ENCODE measurements around the gene PNPLA5. TPM values are rescaled to one million over a fixed set of nuclear protein-coding genes. Genes with fewer than 3 reads are reported as not detected.

PNPLA5 gene
- total and polyA plus RNA-seq, 9 of the 15 experiments (the other 6 are each of a cell fraction or from before 2014, with no cell fraction given), result not detected

DNA sequence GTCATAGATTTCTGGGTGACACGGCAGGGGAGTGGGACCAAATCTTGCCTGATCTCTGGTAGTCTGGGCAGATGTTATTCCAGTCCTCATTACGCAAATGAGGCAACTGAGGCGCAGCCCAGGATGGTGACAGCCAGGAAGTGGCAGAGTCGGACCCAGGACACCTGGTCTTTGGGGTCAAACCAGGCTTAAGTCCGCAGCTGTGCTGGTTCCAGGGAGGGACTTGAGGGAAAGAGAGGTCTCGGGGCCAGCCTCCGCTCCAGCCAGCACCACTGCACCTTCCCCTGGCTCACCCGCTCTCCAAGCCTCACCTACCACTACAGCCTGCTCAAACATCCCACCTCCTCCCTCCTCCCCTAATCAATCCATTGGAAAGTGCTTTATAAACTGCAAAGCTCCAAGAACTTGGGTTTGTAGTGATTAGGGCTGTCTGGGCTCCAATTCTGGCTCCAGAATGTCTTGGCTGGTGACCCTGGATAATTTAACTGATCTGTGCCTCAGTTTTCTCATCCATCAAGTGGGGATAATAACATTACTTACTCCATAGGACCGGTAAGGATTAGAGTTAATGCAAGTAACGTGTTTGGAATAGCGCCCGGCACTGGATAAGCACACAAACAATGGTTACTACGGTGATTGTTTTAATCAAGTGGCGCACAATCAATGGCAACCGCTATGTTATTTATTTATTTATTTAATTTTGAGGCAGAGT is 526 bp upstream of the PNPLA5 start:
- DNase-seq (ENCODE audit: extremely low read depth in 1 of 4, low spot score in 3 of 4) (no peak), ATAC-seq (no peak), FAIRE-seq (no peak)
- H3K36me3 ChIP-seq (ENCODE audit: control insufficient read depth, insufficient read depth, low read length), result no peaks in the 10 kb centered on the region
- ChIA-PET CTCF (ENCODE audit: low intra/inter-chr PET ratio) (interaction anchor here (0.7 kb wide), 1 partner anchor 734 kb away, joined by 3 read pairs; no protein-coding TSS in a partner anchor), POLR2A (interaction anchor here (1.2 kb wide), 1 partner anchor 11 kb away, joined by 3 read pairs; no protein-coding TSS in a partner anchor)
- H3K27me3 ChIP-seq (ENCODE audit: control insufficient read depth in 2 of 2, insufficient read depth in 2 of 2, low read length in 2 of 2), result peaks cover 0 to 16% of the 10 kb centered on the region in 2 experiments; a peak in 1 of 5 replicates
- WGBS (ENCODE audit: insufficient coverage, low coverage, missing lambda C conversion rate), result 17% methylated on average over 12 of the region's 15 CpGs
- H3K9ac ChIP-seq (ENCODE audit: insufficient read depth in 1 of 2, low read depth in 2 of 2, low read length in 2 of 2), result no peak overlapping the region
- in situ Hi-C loops (cut with MboI), result no loop called here
- H3K27ac ChIP-seq (ENCODE audit: extremely low read depth, low read depth, low read length), result no peak overlapping the region
- TF ChIP-seq ZNF551 (CRISPR knock-in tag; IDR thresholded peaks at IDR 0.05) (no peak), RBM25 (IDR thresholded peaks at IDR 0.05; ENCODE audit: low read depth, low read length, severe bottlenecking) (peak; percentile 8)
- peaks cover 0 to 15% of the 10 kb centered on the region in 2 experiments; a peak in 1 of 5 replicates for H3K4me1 ChIP-seq (replicated peaks in 1 of 2; ENCODE audit: control insufficient read depth in 2 of 2, insufficient read depth in 2 of 2, low read length in 2 of 2)
- no peaks in the 10 kb centered on the region for H3K9me1 ChIP-seq (ENCODE audit: control insufficient read depth, insufficient read depth, low read length)
- peaks cover 6% of the 10 kb centered on the region; the same call in 1 of the 2 replicates for H4K20me1 ChIP-seq (replicated peaks; ENCODE audit: control insufficient read depth, insufficient read depth, low read length)
- no peak overlapping the region for H3K4me2 ChIP-seq (ENCODE audit: insufficient read depth, low read length)
- H3K4me3 ChIP-seq, result no peak overlapping the region
- no peaks in the 10 kb centered on the region for H3K9me3 ChIP-seq (replicated peaks; ENCODE audit: control insufficient read depth, insufficient read depth, low read depth, low read length)
- no TSS peak for BruUV-seq (replicated peaks)
- H3K79me2 ChIP-seq (ENCODE audit: control insufficient read depth, insufficient read depth, low read length), result no peaks in the 10 kb centered on the region
- no peak overlapping the region for H2AFZ ChIP-seq (ENCODE audit: low read depth, low read length)
- intact Hi-C loops (cut with micrococcal nuclease), result no loop called here

DNA sequence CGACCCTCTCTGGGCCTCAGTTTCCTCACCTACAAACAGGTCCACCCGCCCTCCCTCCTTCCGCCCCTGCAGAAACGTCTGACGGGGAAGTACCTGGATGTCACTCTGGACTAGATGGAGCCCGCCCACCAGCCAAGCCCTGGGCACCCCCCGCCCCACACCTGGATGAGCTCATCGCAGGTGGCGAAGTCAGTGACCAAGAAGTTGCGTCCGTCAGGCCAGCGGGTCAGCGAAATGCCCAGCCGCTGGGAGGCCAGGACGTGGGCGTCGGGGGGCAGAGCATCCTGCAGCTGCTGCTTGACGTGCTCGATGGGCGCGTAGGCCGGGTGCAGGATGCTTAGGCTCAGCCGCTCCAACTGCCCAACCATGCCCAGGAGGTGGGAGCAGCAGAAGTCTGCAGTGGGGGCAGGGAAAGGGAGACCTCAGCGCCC is 897 bp downstream of the PNPLA5 start:
- POLR2A ChIA-PET, result no interaction called here
- Histone ChIP-seq H3K9ac (ENCODE audit: insufficient read depth in 1 of 2, low read depth in 2 of 2, low read length in 2 of 2) (no peak overlapping the region), H4K20me1 (replicated peaks; ENCODE audit: control insufficient read depth, insufficient read depth, low read length) (0 out of 2 replicates have a peak, but pooled peaks cover 6% of the 10 kb centered on the region), H3K27ac (ENCODE audit: extremely low read depth, low read depth, low read length) (no peak overlapping the region), H2AFZ (ENCODE audit: low read depth, low read length) (no peak overlapping the region), H3K4me1 (replicated peaks in 1 of 2; ENCODE audit: control insufficient read depth in 2 of 2, insufficient read depth in 2 of 2, low read length in 2 of 2) (peaks cover 0 to 15% of the 10 kb centered on the region in 2 experiments; a peak in 1 of 5 replicates), H3K9me3 (replicated peaks; ENCODE audit: control insufficient read depth, insufficient read depth, low read depth, low read length) (no peaks in the 10 kb centered on the region), H3K4me3 (no peak overlapping the region), H3K9me1 (ENCODE audit: control insufficient read depth, insufficient read depth, low read length) (no peaks in the 10 kb centered on the region), H3K36me3 (ENCODE audit: control insufficient read depth, insufficient read depth, low read length) (no peaks in the 10 kb centered on the region), H3K27me3 (ENCODE audit: control insufficient read depth in 2 of 2, insufficient read depth in 2 of 2, low read length in 2 of 2) (peaks cover 0 to 16% of the 10 kb centered on the region in 2 experiments; a peak in 1 of 5 replicates), H3K79me2 (ENCODE audit: control insufficient read depth, insufficient read depth, low read length) (no peaks in the 10 kb centered on the region), H3K4me2 (ENCODE audit: insufficient read depth, low read length) (no peak overlapping the region)
- no peak for DNase-seq (ENCODE audit: extremely low read depth in 1 of 4, low spot score in 3 of 4)
- FAIRE-seq, result no peak
- CTCF ChIA-PET (ENCODE audit: low intra/inter-chr PET ratio), result no interaction called here
- 4% methylated on average over 9 of the region's 24 CpGs for WGBS (ENCODE audit: insufficient coverage, low coverage, missing lambda C conversion rate)
- intact Hi-C loops (cut with micrococcal nuclease) (no loop called here), in situ Hi-C loops (cut with MboI) (no loop called here)
- BruUV-seq (replicated peaks), result no TSS peak
- no peak for TF ChIP-seq U2AF2 (optimal IDR thresholded peaks at IDR 0.05; ENCODE audit: low read depth, low read length)
- no peak for TF ChIP-seq ZNF644 (tag; IDR thresholded peaks at IDR 0.05; ENCODE audit: low read depth)
- TF ChIP-seq, protein P1, sequence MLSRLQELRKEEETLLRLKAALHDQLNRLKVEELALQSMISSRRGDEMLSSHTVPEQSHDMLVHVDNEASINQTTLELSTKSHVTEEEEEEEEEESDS (CRISPR knock-in tag; IDR thresholded peaks at IDR 0.05), result no peak
- no peak for TF ChIP-seq TGIF2 (CRISPR knock-in tag; IDR thresholded peaks at IDR 0.05)
- TF ChIP-seq SPI1 (IDR thresholded peaks at IDR 0.05; ENCODE audit: borderline replicate concordance, low read depth, low read length), result no peak
- TF ChIP-seq, protein P2, sequence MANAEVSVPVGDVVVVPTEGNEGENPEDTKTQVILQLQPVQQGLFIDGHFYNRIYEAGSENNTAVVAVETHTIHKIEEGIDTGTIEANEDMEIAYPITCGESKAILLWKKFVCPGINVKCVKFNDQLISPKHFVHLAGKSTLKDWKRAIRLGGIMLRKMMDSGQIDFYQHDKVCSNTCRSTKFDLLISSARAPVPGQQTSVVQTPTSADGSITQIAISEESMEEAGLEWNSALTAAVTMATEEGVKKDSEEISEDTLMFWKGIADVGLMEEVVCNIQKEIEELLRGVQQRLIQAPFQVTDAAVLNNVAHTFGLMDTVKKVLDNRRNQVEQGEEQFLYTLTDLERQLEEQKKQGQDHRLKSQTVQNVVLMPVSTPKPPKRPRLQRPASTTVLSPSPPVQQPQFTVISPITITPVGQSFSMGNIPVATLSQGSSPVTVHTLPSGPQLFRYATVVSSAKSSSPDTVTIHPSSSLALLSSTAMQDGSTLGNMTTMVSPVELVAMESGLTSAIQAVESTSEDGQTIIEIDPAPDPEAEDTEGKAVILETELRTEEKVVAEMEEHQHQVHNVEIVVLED (CRISPR knock-in tag; IDR thresholded peaks at IDR 0.05), result no peak
- TF ChIP-seq POLR2B (IDR thresholded peaks at IDR 0.05; ENCODE audit: low read depth, partially characterized antibody), result no peak
- no peak for TF ChIP-seq IFI16 (CRISPR knock-in tag; IDR thresholded peaks at IDR 0.05)
- TF ChIP-seq ZNF785 (CRISPR knock-in tag; IDR thresholded peaks at IDR 0.05), result no peak
- no peak for TF ChIP-seq ARNT (IDR thresholded peaks at IDR 0.05)
- no peak for TF ChIP-seq ZNF583 (CRISPR knock-in tag; IDR thresholded peaks at IDR 0.05)
- TF ChIP-seq SREBF1 (IDR thresholded peaks at IDR 0.05; ENCODE audit: borderline replicate concordance, low read depth, low read length), result no peak
- TF ChIP-seq ARID2 (IDR thresholded peaks at IDR 0.05), result no peak
- no peak for ATAC-seq
